GM06990 (cell line): ENCODE measurements around the gene MSI2.

Experiments
- DNase-seq: peaks from one replicate; pipeline ENCODE4 v3.0.0-alpha.2; 2011; ENCODE audit not compliant: insufficient read length; ENCODE audit errors: extremely low read depth
- H3K27me3 ChIP-seq: replicated peaks from 2 replicates; pipeline ENCODE4 v1.6.0; 2011; ENCODE audit warnings: low read length; ENCODE audit not compliant: control insufficient read depth, insufficient read depth
- H3K36me3 ChIP-seq: 2 replicates; pipeline ENCODE4 v1.5.1; 2011; ENCODE audit warnings: low read length; ENCODE audit not compliant: control insufficient read depth, insufficient read depth
- H3K4me3 ChIP-seq: replicated peaks from 2 replicates; pipeline ENCODE4 v1.5.1; 2011; ENCODE audit warnings: low read depth, mild to moderate bottlenecking, control low read depth, low read length
- CTCF ChIP-seq: IDR thresholded peaks from 2 replicates; pipeline ENCODE4 v1.5.1; 2011; ENCODE audit warnings: low read length, control low read depth, mild to moderate bottlenecking, inconsistent platforms; ENCODE audit not compliant: insufficient read depth, poor library complexity, severe bottlenecking

MSI2 gene

DNA sequence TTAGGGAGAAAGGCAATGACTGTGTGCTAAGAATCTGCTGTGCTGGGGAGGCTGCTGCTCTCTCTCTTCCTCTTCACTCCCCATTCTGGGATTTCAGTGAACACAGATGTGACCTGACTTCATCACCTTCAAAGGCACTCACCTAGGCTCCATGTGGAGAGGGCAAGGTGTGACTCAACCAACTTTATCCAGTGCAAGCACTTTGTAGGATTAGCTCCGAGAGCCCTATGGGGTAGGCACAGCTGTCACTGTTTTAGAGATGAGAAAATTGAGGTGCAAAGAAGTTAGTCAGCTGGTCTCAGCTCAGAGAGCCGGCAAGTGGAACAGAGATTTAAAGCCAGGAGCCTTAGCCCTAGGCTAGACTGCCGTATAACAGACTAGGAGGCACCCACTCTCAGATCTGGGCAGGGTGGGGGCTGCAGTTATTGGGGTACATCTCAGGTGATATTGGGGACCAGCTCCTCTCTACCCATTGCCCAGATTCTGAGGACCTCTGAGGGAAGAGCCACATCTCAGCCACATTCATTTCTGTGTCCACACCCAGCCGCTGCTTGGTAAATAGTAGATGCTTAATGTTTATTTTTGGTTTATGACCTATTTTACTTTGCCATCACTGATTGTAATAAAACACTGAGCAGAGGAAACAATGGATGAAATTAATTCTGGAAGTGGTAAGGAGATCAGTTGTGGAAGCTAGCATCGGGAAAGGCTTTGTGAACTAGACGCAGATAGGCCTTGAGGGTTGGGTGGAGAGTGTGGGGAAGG is 350.0 kb downstream of the MSI2 start:
- H3K27me3 ChIP-seq, result no peaks in the 10 kb centered on the region
- DNase-seq, result no peak
- TF ChIP-seq CTCF, result no peak
- H3K36me3 ChIP-seq, result peaks cover 3% of the 10 kb centered on the region
- no peak overlapping the region for H3K4me3 ChIP-seq

DNA sequence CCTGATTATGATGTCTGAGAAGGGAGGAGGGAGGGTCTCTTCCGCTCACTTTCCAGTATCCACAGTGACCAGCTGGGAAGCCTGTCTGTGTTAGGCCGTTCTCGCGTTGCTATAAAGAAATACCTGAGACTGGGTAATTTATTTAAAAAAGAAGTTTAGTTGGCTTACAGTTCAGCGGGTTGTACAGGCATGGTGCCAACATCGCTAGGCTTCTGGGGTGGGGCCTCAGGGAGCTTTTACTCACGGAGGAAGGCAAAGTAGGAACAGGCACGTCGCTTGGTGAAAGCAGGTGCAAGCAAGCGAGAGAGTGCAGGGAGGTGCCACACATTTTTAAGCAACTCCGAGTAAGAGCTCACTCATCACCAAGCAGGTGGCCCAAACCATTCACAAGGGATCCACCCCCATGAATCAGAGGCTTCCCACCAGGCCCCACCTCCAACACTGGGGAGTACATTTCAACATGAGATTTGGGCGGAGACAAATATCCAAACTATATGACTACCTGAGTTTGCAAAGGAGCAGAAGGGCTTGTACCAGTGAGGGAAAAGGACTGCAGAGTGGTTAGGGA is 351.3 kb downstream of the MSI2 start:
- no peak for DNase-seq
- no peak for TF ChIP-seq CTCF
- Histone ChIP-seq H3K27me3 (no peaks in the 10 kb centered on the region), H3K36me3 (no peaks in the 10 kb centered on the region), H3K4me3 (no peak overlapping the region)

- Histone ChIP-seq H3K4me3 (no peak overlapping the region), H3K27me3 (no peaks in the 10 kb centered on the region), H3K36me3 (no peaks in the 10 kb centered on the region)
- DNase-seq, result no peak
- no peak for TF ChIP-seq CTCF
These were observed 352.2 kb downstream of the MSI2 start for GRCh38 chr17:57608369-57609124.

- Histone ChIP-seq H3K4me3 (no peak overlapping the region), H3K27me3 (no peaks in the 10 kb centered on the region), H3K36me3 (no peaks in the 10 kb centered on the region)
- TF ChIP-seq CTCF, result no peak
- no peak for DNase-seq
These were observed 353.0 kb downstream of the MSI2 start for GRCh38 chr17:57609125-57609877.

DNA sequence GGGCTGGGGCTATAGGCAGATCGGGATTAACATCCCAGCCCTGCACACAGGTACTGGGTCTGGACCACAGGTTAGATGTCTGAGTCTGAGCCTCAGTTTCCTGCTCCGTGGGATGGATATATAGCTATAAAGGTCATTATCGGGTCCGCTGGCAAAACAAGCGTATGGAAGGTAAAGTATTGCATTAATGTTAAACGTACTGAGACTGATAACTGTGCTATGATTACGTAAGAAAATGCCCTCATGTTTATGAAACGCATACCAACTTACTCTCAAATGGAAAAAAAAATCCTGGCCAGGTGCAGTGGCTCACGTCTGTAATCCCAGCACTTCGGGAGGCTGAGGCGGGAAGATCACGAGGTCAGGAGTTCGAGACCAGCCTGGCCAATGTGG is 353.6 kb downstream of the MSI2 start:
- no peak for TF ChIP-seq CTCF
- Histone ChIP-seq H3K27me3 (no peaks in the 10 kb centered on the region), H3K36me3 (no peaks in the 10 kb centered on the region)

More for the DNA sequence above, 353.6 kb downstream of the MSI2 start:
- H3K4me3 ChIP-seq, result no peak overlapping the region
- no peak for DNase-seq
